NT2/D1 (cell line): ENCODE results near the gene ZFYVE1.

Source experiments
- YY1 ChIP-seq: IDR thresholded peaks from 2 replicates; pipeline ENCODE4 v1.6.1; 2011; ENCODE audit not compliant: insufficient read length, insufficient read depth
- ZNF274 ChIP-seq: IDR thresholded peaks from 2 replicates; pipeline ENCODE4 v1.6.1; 2011; ENCODE audit warnings: mild to moderate bottlenecking, low read depth, low read length

DNA sequence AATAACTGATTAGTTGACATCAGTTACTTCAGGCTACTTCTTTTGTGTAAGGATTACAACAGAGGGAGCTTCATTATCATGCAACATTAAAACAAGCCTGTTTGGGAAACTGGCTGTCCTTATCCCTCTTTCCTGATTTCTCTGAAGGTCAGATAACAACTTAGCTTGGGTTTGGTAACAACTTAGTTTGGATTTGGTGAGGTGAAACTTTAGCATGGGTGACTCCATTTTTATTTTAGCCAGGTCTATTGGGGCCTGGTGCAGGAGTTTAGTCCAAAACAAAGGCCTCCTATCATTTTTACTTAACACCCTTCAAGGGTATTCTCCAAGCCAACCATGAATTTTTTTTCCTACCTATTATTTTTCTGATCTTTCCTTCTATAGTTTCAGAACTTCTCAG lies 1.1 kb upstream of the ZFYVE1 start:
- TF ChIP-seq ZNF274 = no peak
- no peak for TF ChIP-seq YY1
